ENCODE measurements around the gene EDAR. TPM values are rescaled to one million over a fixed set of nuclear protein-coding genes. Genes with fewer than 3 reads are reported as not detected.

EDAR gene
- total and polyA plus RNA-seq, 2 of the 4 experiments (the other 2 are of a cell fraction), result not detected

DNA sequence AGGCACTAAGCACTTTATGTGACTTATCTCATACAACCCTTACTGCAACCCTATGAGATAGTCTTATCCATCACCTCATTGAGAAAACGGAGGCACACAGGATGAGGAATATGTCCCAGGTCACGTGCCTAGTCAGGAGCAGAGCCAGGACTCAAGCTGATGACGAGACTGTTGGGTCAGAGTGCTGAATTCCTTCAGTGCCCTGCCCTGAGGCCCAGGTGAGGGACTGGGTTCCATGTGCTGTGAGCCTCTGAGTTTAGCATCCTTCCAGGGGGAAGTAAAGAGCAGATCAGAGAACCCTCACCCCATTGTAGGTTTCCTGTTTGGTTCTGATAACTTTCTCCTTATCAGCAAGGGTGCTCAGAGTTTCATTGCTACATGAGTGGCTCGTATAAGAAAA is 11.7 kb upstream of the EDAR start:
- no peak overlapping the region for H3K14ac ChIP-seq (replicated peaks; ENCODE audit: low read depth, low read length)
- H3K9ac ChIP-seq (ENCODE audit: low read depth, low read length), result no peak overlapping the region
- H2BK20ac ChIP-seq (ENCODE audit: low read depth, low read length), result no peak overlapping the region
- no peak overlapping the region for H2BK5ac ChIP-seq (ENCODE audit: low read depth, low read length, poor library complexity, severe bottlenecking)
- no peak overlapping the region for H4K8ac ChIP-seq (ENCODE audit: low read depth in 2 of 2, low read length in 2 of 2)
- H3K4me2 ChIP-seq (ENCODE audit: low read depth, low read length), result no peak overlapping the region
- no peak overlapping the region for H4K91ac ChIP-seq (ENCODE audit: insufficient read depth, low read depth, low read length)
- no peaks in the 10 kb centered on the region for H3K9me1 ChIP-seq (ENCODE audit: insufficient read depth, low read length)
- H3K18ac ChIP-seq (ENCODE audit: low read depth, low read length), result no peak overlapping the region
- H2BK120ac ChIP-seq (ENCODE audit: low read depth, low read length), result no peak overlapping the region
- 26% methylated on average over 3 of the region's 4 CpGs; no CpG with 5 or more reads in 1 of the 2 experiments for WGBS, 2 experiments (ENCODE audit: extremely low coverage in 2 of 2, insufficient read length in 1 of 2)
- H4K5ac ChIP-seq (ENCODE audit: low read depth, low read length), result no peak overlapping the region
- H2BK15ac ChIP-seq (ENCODE audit: low read depth, low read length), result no peak overlapping the region
- no peak overlapping the region for H3K27ac ChIP-seq (ENCODE audit: insufficient read depth, low read length)
- intact Hi-C loops (cut with micrococcal nuclease) (no loop called here), dilution Hi-C loops (cut with HindIII; ENCODE audit: low sequenced_read_pairs, unreplicated experiment) (no loop called here), in situ Hi-C loops (cut with MboI; ENCODE audit: low sequenced_read_pairs) (no loop called here)
- ChIA-PET POLR2A (ENCODE audit: unreplicated experiment) (no interaction called here), CTCF (no interaction called here)
- no peaks in the 10 kb centered on the region; the same call in 1 of the 2 replicates for H3K4me1 ChIP-seq (ENCODE audit: control insufficient read depth, insufficient read depth, low read length)
- no peak overlapping the region for H3K23ac ChIP-seq (ENCODE audit: low read depth, low read length)
- TF ChIP-seq MAZ (IDR thresholded peaks at IDR 0.05; ENCODE audit: borderline replicate concordance, low read depth, low read length), result no peak
- TF ChIP-seq CHD1 (IDR thresholded peaks at IDR 0.05; ENCODE audit: low read depth, low read length), result no peak
- no peak for TF ChIP-seq RCOR1 (IDR thresholded peaks at IDR 0.05; ENCODE audit: insufficient replicate concordance, low read length)
- no peak for TF ChIP-seq MAFK (IDR thresholded peaks at IDR 0.05; ENCODE audit: low read depth, low read length)
- no peak for TF ChIP-seq MXI1 (IDR thresholded peaks at IDR 0.05; ENCODE audit: borderline replicate concordance, low read depth, low read length)
- TF ChIP-seq BHLHE40 (IDR thresholded peaks at IDR 0.05; ENCODE audit: low read depth, low read length), result no peak
- TF ChIP-seq, protein P1, sequence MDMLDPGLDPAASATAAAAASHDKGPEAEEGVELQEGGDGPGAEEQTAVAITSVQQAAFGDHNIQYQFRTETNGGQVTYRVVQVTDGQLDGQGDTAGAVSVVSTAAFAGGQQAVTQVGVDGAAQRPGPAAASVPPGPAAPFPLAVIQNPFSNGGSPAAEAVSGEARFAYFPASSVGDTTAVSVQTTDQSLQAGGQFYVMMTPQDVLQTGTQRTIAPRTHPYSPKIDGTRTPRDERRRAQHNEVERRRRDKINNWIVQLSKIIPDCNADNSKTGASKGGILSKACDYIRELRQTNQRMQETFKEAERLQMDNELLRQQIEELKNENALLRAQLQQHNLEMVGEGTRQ (IDR thresholded peaks at IDR 0.05; ENCODE audit: low read depth, low read length), result no peak
- TF ChIP-seq, protein P2, sequence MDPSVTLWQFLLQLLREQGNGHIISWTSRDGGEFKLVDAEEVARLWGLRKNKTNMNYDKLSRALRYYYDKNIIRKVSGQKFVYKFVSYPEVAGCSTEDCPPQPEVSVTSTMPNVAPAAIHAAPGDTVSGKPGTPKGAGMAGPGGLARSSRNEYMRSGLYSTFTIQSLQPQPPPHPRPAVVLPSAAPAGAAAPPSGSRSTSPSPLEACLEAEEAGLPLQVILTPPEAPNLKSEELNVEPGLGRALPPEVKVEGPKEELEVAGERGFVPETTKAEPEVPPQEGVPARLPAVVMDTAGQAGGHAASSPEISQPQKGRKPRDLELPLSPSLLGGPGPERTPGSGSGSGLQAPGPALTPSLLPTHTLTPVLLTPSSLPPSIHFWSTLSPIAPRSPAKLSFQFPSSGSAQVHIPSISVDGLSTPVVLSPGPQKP (IDR thresholded peaks at IDR 0.05; ENCODE audit: borderline replicate concordance, low read depth, low read length), result no peak
- TF ChIP-seq CEBPB (IDR thresholded peaks at IDR 0.05; ENCODE audit: low read depth, low read length), result no peak
- H3K27me3 ChIP-seq (ENCODE audit: control insufficient read depth, insufficient read depth, low read length), result peaks cover 50% of the 10 kb centered on the region
- H3K79me1 ChIP-seq (ENCODE audit: low read depth in 1 of 2, low read length in 2 of 2), result no peaks in the 10 kb centered on the region
- no peaks in the 10 kb centered on the region for H4K20me1 ChIP-seq (ENCODE audit: insufficient read depth, low read length)
- BruUV-seq (replicated peaks), result no TSS peak
- no peak overlapping the region for H2AK9ac ChIP-seq (replicated peaks; ENCODE audit: low read depth, low read length, poor library complexity)
- H2AFZ ChIP-seq (replicated peaks; ENCODE audit: low read length, poor library complexity), result no peak overlapping the region
- H3K9me3 ChIP-seq (ENCODE audit: control insufficient read depth, insufficient read depth, low read length), result no peaks in the 10 kb centered on the region
- no peak for ATAC-seq (ENCODE audit: low read depth)
- no peak overlapping the region for H2AK5ac ChIP-seq (ENCODE audit: low read depth, low read length)
- no peak overlapping the region for H3K4me3 ChIP-seq (ENCODE audit: insufficient read depth, low read depth, low read length)
- H3K56ac ChIP-seq (ENCODE audit: extremely low read depth, insufficient read depth, low read length), result no peak overlapping the region
- no peak for DNase-seq
- no peaks in the 10 kb centered on the region for H3K36me3 ChIP-seq (ENCODE audit: control insufficient read depth, insufficient read depth, low read length)
- no peak overlapping the region for H3K4ac ChIP-seq (ENCODE audit: low read depth, low read length)

All from IMR-90 (cell line).